Choroid plexus epithelial cell (primary cell): Measurements from ENCODE around the gene NPHS1.

Source experiments
- DNase-seq: peaks from one replicate; pipeline ENCODE4 v3.0.0-alpha.2; 2010; ENCODE audit warnings: low read depth
- H3K4me3 ChIP-seq: 2 replicates; pipeline ENCODE4 v1.5.1; 2011; ENCODE audit warnings: low read depth, mild to moderate bottlenecking, control low read depth, low read length, moderate library complexity
- TF ChIP-seq, protein P1 (sequence below): conservative IDR thresholded peaks from 2 replicates; pipeline ENCODE4 v1.5.1; 2011; ENCODE audit warnings: low read depth, mild to moderate bottlenecking, control low read depth, inconsistent platforms, low read length, moderate library complexity

NPHS1 gene

DNA sequence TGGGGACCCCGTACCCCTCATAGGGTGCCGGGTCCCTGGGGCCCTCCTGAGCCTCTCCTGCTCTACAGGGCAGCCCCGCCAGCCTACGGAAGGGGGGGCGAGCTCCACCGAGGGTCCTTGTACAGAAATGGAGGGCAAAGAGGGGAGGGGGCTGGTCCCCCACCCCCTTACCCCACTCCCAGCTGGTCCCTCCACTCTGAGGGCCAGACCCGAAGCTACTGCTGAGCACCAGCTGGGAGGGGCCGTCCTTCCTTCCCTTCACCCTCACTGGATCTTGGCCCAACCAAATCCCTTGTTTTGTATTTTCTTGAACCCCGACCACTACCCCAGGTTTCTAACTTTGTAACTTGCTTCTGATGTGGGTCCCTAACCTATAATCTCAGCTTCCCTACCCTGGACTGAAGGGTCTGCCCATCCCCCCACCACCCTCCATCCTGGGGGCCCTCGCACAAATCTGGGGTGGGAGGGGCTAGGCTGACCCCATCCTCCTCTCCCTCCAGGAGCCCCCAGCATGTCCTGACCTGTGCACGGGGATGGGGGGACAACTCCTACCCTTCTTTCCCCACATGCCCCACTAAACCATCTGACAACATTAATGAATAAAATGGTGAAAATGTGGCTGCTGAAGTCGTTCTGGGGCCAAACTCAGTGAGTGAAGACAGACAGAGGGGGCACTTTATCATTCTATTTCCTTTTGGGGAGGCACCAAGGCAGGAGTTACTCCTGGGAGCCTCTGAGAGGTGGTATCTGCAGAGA, 63.9 kb downstream of the NPHS1 start:
- no peak overlapping the region for H3K4me3 ChIP-seq
- no peak for DNase-seq
- TF ChIP-seq, protein P1, sequence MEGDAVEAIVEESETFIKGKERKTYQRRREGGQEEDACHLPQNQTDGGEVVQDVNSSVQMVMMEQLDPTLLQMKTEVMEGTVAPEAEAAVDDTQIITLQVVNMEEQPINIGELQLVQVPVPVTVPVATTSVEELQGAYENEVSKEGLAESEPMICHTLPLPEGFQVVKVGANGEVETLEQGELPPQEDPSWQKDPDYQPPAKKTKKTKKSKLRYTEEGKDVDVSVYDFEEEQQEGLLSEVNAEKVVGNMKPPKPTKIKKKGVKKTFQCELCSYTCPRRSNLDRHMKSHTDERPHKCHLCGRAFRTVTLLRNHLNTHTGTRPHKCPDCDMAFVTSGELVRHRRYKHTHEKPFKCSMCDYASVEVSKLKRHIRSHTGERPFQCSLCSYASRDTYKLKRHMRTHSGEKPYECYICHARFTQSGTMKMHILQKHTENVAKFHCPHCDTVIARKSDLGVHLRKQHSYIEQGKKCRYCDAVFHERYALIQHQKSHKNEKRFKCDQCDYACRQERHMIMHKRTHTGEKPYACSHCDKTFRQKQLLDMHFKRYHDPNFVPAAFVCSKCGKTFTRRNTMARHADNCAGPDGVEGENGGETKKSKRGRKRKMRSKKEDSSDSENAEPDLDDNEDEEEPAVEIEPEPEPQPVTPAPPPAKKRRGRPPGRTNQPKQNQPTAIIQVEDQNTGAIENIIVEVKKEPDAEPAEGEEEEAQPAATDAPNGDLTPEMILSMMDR = no peak

DNA sequence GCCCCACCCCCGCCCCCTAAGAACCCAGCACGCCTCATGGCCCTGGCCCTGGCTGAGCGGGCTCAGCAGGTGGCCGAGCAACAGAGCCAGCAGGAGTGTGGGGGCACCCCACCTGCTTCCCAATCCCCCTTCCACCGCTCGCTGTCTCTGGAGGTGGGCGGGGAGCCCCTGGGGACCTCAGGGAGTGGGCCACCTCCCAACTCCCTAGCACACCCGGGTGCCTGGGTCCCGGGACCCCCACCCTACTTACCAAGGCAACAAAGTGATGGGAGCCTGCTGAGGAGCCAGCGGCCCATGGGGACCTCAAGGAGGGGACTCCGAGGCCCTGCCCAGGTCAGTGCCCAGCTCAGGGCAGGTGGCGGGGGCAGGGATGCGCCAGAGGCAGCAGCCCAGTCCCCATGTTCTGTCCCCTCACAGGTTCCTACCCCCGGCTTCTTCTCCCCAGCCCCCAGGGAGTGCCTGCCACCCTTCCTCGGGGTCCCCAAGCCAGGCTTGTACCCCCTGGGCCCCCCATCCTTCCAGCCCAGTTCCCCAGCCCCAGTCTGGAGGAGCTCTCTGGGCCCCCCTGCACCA, 65.0 kb downstream of the NPHS1 start:
- H3K4me3 ChIP-seq = no peak overlapping the region
- no peak for DNase-seq
- TF ChIP-seq, protein P1 = no peak

DNA sequence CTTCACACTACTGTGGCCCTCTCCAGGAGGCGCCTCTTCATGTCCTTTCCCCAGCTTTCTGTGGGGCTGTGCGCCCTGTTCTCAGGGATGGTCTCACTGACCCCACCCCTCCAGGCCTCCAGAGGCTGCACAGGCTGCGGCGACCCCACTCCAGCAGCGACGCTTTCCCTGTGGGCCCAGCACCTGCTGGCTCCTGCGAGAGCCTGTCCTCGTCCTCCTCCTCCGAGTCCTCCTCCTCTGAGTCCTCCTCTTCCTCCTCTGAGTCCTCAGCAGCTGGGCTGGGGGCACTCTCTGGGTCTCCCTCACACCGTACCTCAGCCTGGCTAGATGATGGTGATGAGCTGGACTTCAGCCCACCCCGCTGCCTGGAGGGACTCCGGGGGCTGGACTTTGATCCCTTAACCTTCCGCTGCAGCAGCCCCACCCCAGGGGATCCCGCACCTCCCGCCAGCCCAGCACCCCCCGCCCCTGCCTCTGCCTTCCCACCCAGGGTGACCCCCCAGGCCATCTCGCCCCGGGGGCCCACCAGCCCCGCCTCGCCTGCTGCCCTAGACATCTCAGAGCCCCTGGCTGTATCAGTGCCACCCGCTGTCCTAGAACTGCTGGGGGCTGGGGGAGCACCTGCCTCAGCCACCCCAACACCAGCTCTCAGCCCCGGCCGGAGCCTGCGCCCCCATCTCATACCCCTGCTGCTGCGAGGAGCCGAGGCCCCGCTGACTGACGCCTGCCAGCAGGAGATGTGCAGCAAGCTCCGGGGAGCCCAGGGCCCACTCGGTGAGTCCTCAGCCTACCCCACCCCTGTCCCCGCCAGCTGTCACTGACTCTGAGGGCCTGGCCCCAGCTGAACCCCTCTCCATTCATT, 65.8 kb downstream of the NPHS1 start:
- H3K4me3 ChIP-seq = no peak overlapping the region
- no peak for DNase-seq
- TF ChIP-seq, protein P1 = no peak

DNA sequence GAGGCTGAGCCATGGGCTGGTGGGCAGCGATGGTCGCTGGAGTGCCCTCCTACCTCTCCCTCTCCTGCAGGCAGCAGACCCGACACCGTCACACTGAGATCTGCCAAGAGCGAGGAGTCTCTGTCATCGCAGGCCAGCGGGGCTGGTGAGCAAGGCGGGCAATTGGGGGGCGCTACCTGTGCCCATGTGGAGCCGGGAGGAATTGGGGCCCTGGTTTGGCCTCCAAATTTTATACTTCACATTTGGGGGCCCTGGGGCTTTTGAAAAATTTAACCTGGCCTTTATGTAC, 67.0 kb downstream of the NPHS1 start:
- DNase-seq = no peak
- TF ChIP-seq, protein P1 = no peak
- no peak overlapping the region for H3K4me3 ChIP-seq

DNA sequence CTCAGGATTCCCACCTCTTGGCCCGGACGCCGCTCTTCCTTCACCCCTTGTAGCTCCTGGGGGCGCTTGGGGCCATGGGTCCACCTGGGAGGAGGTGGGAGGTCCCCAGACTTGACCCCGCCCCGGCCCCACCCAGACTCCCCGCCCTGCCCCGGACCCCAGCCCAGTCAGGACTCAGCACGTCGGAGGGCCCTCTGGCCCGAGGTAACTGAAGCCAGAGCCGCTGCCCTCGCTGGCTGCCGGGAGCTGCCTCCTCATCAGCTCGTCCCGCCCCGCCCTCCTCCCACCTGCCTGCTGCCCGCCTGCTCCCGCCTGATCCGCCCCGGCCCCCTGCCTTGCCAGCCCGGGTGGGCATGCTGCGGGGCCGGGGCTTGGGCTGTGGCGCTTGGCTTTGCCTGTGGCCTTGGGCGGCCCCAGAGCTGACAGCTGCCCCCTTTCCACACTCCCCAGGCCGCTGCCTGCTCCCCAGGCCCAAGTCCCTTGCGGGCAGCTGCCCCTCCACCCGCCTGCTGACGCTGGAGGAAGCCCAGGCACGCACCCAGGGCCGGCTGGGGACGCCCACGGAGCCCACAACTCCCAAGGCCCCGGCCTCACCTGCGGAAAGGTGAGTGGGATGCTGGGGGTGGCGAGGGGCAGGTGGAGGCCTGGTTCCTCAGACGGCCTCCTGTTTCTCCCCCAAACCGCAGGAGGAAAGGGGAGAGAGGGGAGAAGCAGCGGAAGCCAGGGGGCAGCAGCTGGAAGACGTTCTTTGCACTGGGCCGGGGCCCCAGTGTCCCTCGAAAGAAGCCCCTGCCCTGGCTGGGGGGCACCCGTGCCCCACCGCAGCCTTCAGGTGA, 67.6 kb downstream of the NPHS1 start:
- no peak for DNase-seq
- TF ChIP-seq, protein P1 = no peak
- H3K4me3 ChIP-seq = no peak overlapping the region

DNA sequence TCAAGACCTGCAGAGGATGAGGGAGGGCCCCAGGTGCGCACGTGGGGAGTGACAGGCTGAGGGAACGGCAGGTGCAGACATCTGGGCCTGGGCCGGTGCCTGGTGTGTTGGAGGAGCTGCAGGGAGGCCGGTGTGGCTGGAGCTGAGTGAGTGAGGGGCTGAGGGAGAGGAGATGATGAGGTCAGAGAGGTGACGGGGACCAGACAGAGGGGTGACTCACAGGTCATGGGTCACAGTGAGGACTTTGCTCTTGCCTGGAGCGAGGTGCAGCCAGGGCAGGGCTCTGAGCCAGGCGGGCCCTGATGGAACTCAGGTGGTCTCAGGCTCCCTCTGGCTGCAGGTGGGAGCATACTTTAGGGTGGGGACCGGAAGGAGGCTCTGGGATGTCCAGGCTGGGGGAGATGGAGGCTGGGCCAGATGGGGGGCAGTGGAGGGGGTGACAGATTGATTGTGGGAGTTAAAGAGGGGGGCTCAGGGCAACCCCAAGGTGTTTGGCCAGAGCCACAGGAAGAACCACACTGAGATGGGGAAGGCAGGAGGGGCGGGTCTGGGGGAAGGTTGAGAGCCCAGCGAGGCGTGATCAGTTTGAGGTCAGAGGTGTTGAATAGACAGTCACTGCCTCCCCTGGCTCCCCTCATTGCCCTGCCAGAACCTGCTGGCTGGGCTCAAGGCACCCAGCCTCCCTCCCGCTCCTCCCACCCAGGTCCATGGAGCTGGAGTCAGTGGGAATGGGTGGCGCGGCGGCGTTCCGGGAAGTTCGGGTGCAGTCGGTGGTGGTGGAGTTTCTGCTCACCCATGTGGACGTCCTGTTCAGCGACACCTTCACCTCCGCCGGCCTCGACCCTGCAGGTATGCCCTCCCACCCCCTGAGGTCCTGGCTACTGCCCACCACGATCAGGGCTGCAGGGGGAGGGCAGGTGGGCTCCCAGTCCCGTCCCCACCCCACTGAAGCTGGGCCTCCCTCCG, 68.6 kb downstream of the NPHS1 start:
- H3K4me3 ChIP-seq = no peak overlapping the region
- TF ChIP-seq, protein P1 = no peak
- no peak for DNase-seq
